ENCODE measurements around the gene NDUFB2. TPM values are rescaled to one million over a fixed set of nuclear protein-coding genes. Genes with fewer than 3 reads are reported as not detected.
A peak's percentile ranks its signal among the peaks of the same experiment; 100 is the strongest.

NDUFB2 gene
- total RNA-seq, 1 donor from 2014 or later: 186 TPM

DNA sequence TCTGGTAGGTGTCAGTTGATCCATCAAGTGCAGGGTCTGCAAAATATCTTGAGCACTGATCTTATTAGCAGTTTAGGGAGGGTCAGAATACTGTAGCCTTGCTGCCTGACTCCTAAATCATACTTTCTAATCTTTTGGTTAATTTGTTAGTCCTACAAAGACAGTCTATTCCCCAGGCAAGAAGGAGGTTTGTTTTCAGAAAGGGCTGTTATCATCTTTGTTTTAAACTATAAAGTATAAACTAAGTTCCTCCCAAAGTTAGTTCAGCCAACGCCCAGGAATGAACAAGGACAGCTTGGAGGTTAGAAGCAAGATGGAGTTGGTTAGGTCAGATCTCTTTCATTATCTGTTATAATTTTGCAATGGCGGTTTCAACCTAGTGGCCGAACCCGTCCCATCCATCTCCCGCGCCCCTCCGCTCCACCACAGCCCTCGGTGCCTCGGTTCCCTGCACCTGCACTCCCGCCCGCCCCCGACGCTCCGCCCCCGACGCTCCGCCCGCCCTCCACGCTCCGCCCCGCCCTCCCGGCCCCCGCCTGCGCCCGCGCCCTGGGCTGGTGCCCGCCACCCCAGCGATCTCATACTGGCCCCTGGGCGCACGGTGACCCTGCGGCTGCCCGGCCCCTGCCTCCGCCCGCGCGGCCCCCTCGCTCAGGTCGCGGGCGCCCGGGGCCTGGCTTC, 24.0 kb upstream of the NDUFB2 start, which contains the start of gene ADCK2:
Gene ADCK2, plus strand, starts transcription at position 564 of the 681 bp plus-strand sequence. CDS start 386 bp downstream, outside the sequence.
- TF ChIP-seq, protein P1, sequence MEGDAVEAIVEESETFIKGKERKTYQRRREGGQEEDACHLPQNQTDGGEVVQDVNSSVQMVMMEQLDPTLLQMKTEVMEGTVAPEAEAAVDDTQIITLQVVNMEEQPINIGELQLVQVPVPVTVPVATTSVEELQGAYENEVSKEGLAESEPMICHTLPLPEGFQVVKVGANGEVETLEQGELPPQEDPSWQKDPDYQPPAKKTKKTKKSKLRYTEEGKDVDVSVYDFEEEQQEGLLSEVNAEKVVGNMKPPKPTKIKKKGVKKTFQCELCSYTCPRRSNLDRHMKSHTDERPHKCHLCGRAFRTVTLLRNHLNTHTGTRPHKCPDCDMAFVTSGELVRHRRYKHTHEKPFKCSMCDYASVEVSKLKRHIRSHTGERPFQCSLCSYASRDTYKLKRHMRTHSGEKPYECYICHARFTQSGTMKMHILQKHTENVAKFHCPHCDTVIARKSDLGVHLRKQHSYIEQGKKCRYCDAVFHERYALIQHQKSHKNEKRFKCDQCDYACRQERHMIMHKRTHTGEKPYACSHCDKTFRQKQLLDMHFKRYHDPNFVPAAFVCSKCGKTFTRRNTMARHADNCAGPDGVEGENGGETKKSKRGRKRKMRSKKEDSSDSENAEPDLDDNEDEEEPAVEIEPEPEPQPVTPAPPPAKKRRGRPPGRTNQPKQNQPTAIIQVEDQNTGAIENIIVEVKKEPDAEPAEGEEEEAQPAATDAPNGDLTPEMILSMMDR (IDR thresholded peaks at IDR 0.05): no peak
- peaks cover under 1% of the 10 kb centered on the region for H3K36me3 Mint-ChIP-seq (ENCODE audit: low read depth)

GRCh38 chr7:140673063-140673773, 23.3 kb upstream of the NDUFB2 start:
- Mint-ChIP-seq H3K4me1 (ENCODE audit: low read depth) (peaks cover 30% of the 10 kb centered on the region), H3K36me3 (ENCODE audit: low read depth) (peaks cover 7% of the 10 kb centered on the region), H3K9me3 (ENCODE audit: low read depth) (no peaks in the 10 kb centered on the region), H3K27me3 (ENCODE audit: low read depth) (no peaks in the 10 kb centered on the region), H3K27ac (ENCODE audit: unreplicated experiment) (no peak overlapping the region), H3K4me3 (ENCODE audit: unreplicated experiment) (peak overlapping the region; percentile 76)
- TF ChIP-seq, protein P1 (IDR thresholded peaks at IDR 0.05): peak; percentile 27
- peak; percentile 77 for DNase-seq (ENCODE audit: low spot score)

More for the DNA sequence above, 24.0 kb upstream of the NDUFB2 start, which contains the start of gene ADCK2:
- Mint-ChIP-seq H3K9me3 (ENCODE audit: low read depth) (no peaks in the 10 kb centered on the region), H3K4me3 (ENCODE audit: unreplicated experiment) (peak within 1 kb of the TSS; percentile 76), H3K27me3 (ENCODE audit: low read depth) (no peaks in the 10 kb centered on the region), H3K4me1 (ENCODE audit: low read depth) (peaks cover 37% of the 10 kb centered on the region), H3K27ac (ENCODE audit: unreplicated experiment) (no peak within 1 kb of the TSS)
- DNase-seq (ENCODE audit: low spot score): no peak

DNA sequence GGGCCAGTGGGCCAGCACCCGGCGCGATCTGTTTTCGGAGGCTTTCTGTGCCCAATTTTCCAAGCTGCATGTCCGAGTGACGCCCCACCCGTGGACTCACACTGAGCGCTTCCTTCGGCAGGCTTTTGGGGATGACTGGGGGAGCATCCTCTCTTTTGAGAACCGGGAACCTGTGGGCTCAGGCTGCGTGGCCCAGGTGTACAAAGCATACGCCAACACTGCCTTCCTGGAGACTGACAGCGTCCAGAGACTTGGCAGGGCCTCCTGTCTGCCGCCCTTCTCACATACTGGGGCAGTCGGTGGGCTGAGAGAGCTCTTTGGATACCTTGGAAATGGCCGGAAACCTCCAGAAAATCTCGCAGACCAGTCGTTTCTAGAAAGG, 22.7 kb upstream of the NDUFB2 start:
- Mint-ChIP-seq H3K27ac (ENCODE audit: unreplicated experiment) (no peak overlapping the region), H3K36me3 (ENCODE audit: low read depth) (peaks cover 10% of the 10 kb centered on the region), H3K4me1 (ENCODE audit: low read depth) (peaks cover 29% of the 10 kb centered on the region), H3K9me3 (ENCODE audit: low read depth) (no peaks in the 10 kb centered on the region), H3K27me3 (ENCODE audit: low read depth) (no peaks in the 10 kb centered on the region), H3K4me3 (ENCODE audit: unreplicated experiment) (peak overlapping the region; percentile 76)
- TF ChIP-seq, protein P1 (IDR thresholded peaks at IDR 0.05): no peak
- peak; percentile 77 for DNase-seq (ENCODE audit: low spot score)

DNA sequence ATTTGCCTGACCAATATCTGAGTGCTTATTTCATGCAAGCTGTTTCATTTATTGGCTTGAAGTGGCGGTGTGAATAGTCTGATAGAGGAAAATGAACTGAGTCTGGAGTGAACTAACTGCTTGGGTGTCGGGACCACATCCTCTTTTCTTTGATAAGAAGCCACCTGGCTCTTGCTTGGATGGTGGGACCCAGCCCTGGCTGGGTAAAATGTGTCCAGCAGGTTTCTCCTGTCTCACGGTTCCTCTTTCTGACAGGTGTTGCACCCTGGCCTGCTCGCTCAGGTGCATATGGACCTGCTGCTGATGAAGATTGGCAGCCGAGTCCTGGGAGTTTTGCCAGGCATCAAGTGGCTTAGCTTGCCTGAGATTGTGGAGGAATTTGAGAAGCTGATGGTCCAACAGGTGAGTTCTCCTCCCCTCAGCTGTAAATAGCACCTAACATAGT, 22.1 kb upstream of the NDUFB2 start:
- TF ChIP-seq, protein P1 (IDR thresholded peaks at IDR 0.05): no peak
- peak; percentile 28 for DNase-seq (ENCODE audit: low spot score)
- Mint-ChIP-seq H3K9me3 (ENCODE audit: low read depth) (no peaks in the 10 kb centered on the region), H3K4me1 (ENCODE audit: low read depth) (peaks cover 29% of the 10 kb centered on the region), H3K36me3 (ENCODE audit: low read depth) (peaks cover 15% of the 10 kb centered on the region), H3K27ac (ENCODE audit: unreplicated experiment) (no peak overlapping the region), H3K4me3 (ENCODE audit: unreplicated experiment) (peak overlapping the region; percentile 76), H3K27me3 (ENCODE audit: low read depth) (no peaks in the 10 kb centered on the region)

GRCh38 chr7:140674899-140675701, 21.4 kb upstream of the NDUFB2 start:
- Mint-ChIP-seq H3K27ac (ENCODE audit: unreplicated experiment) (peak overlapping the region; percentile 41), H3K36me3 (ENCODE audit: low read depth) (peaks cover 18% of the 10 kb centered on the region), H3K4me1 (ENCODE audit: low read depth) (peaks cover 29% of the 10 kb centered on the region), H3K4me3 (ENCODE audit: unreplicated experiment) (peak overlapping the region; percentile 35), H3K27me3 (ENCODE audit: low read depth) (no peaks in the 10 kb centered on the region), H3K9me3 (ENCODE audit: low read depth) (no peaks in the 10 kb centered on the region)
- DNase-seq (ENCODE audit: low spot score): peak; percentile 28
- TF ChIP-seq, protein P1 (IDR thresholded peaks at IDR 0.05): peak; percentile 76
